GM19324 (cell line): ENCODE results near the gene SLC10A3.

Experiments used
- ATAC-seq: cut with Tn5 transposase; IDR thresholded peaks from one replicate; pipeline ENCODE4 v1.9.1; 2021; ENCODE audit warnings: mild to moderate bottlenecking, moderate library complexity; ENCODE audit not compliant: unreplicated experiment, low FRiP score

SLC10A3 gene

GRCh38 chrX:154467556-154467955 lies 22.9 kb downstream of the SLC10A3 start:
- no peak for ATAC-seq

DNA sequence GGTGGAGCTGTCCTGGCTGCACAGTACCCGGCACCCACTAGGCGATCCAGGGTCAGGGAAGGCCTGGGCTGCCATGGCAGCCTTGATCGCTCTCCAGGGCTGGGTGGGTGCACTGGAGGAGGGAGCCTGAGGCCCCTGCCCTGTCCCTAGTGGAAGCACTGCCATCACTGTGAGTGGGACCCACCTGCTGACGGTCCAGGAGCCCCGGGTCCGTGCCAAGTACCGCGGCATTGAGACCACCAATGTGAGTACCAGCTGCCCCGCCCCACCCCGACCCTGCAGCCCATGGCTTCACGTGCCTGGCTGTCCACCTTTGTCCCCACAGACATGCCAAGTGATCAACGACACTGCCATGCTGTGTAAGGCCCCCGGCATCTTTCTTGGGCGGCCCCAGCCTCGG lies 23.5 kb downstream of the SLC10A3 start:
- ATAC-seq: no peak

DNA sequence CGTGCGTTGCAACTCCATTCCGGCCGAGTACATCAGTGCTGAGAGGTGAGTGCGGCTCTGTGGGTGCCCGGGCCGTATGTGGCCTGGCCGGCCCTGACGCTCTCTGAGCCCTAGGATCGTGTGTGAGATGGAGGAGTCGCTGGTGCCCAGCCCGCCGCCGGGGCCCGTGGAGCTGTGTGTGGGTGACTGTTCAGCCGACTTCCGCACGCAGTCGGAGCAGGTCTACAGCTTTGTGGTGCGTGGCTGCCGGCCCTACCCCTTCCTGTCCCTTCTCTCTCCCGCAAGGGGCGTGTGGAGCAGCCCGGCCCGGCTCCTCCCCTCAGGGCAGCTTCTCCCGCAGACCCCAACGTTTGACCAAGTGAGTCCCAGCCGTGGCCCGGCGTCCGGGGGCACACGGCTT lies 24.4 kb downstream of the SLC10A3 start:
- ATAC-seq: no peak

DNA sequence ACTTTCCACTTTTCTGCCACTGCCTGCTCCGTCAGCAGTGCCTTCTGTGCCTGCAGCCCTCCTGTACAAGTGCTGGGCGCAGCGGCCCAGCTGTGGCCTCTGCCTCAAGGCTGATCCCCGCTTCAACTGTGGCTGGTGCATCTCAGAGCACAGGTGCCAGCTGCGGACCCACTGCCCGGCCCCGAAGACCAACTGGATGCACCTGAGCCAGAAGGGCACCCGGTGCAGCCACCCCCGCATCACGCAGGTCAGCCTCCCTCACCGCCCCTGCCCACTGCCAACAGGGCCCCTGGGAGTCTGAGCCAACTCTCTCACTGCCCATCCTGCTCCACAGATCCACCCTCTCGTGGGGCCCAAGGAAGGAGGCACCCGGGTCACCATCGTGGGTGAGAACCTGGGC lies 24.8 kb downstream of the SLC10A3 start:
- no peak for ATAC-seq

- no peak for ATAC-seq
Measured at GRCh38 chrX:154464806-154465365, 25.5 kb downstream of the SLC10A3 start.

- ATAC-seq: no peak
Measured at GRCh38 chrX:154463611-154464220, 26.7 kb downstream of the SLC10A3 start.

DNA sequence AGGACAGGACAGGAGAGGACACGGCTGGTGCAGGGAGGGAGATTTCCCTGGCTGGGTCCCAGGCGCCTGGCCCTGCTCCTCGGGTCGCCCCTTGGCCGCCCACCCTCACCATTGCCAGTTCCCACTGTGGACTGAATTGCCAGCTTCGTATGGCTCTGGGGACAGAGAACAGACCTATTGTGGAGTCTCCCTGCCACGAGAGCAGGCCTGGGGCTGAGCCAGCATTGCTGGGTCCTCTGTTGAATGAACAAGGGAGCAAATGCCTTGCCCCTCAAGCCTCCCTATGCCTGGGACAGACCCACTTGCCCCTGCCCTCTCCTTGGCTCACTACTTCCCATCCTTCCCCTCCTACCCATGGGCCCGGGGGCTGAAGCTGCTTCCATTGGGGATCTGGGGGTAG lies 28.0 kb downstream of the SLC10A3 start:
- no peak for ATAC-seq

GRCh38 chrX:154460326-154460725 lies 30.1 kb downstream of the SLC10A3 start:
- ATAC-seq: no peak

DNA sequence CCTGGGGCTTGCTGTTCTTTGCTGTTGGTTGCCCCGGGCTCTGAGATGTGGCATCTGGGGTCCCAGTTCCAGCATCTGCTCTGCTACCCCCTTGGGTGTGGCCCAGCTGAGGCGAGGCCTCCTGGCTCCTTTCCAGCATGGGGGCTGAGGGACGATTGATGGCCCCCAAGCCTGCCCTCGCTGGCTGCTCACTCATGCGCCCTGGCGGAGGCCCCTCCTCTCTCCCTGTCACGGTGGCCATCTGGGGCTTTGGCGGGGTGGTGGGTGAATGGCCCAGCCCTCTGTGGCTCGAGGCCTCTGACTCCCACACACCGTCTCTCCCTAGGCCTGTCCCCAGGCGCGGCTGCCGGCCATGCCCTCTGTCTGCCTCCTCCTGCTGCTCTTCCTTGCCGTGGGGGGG lies 30.6 kb downstream of the SLC10A3 start:
- no peak for ATAC-seq

GRCh38 chrX:154458954-154459778 lies 31.3 kb downstream of the SLC10A3 start:
- ATAC-seq: no peak

- peak; percentile 67 for ATAC-seq
Measured at GRCh38 chrX:154458116-154458953, 32.1 kb downstream of the SLC10A3 start, which contains the start of gene PLXNA3. Gene PLXNA3, plus strand, starts transcription at chrX:154458281. Its CDS starts 1,903 bp downstream, at chrX:154460184.

- peak; percentile 50 for ATAC-seq
Measured at GRCh38 chrX:154457491-154458115, 32.8 kb downstream of the SLC10A3 start.

- no peak for ATAC-seq
Measured at GRCh38 chrX:154452823-154453222, 37.6 kb downstream of the SLC10A3 start.

DNA sequence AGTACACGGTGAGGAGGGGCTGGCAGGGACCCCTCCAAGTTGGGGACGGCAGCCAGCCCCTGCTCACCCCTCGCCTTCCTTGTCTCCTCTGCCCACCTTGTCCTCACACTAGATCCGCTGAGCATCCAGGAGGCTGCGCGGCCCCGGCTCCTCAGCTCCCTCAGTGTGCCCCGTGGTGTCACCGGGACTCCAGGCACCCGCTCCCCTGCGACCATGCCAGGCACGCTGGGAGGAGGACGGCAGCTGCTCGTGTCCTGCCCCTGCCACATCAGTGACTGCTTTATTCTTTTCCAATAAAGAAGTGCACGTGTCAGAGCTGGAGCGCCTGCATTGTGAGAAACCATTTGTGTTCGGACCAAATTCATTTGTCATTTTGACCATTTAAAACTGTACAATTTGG lies 40.1 kb downstream of the SLC10A3 start:
- no peak for ATAC-seq

DNA sequence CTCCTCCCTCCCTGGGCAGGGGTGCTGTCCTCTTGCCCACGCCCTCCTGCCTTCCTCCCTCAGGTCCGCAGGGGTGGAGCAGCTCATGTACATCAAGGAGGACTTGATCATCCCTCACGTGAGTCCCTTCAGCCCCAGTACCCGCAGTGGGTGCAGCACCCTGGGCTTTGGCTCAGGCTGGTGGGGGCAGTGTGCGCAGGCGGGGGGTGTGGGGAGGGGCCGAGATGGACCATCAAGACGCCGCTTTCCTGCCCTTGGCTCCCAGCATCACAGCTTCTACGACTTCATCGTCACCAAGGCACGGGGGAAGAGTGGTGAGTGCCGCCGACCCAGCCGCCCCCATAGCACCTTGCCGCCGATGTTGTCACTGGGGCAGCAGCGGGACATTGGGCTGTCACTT lies 40.8 kb downstream of the SLC10A3 start:
- ATAC-seq: no peak

- no peak for ATAC-seq
Measured at GRCh38 chrX:154448484-154448883, 41.9 kb downstream of the SLC10A3 start.

- ATAC-seq: no peak
Measured at GRCh38 chrX:154446430-154446829, 44.0 kb downstream of the SLC10A3 start.

DNA sequence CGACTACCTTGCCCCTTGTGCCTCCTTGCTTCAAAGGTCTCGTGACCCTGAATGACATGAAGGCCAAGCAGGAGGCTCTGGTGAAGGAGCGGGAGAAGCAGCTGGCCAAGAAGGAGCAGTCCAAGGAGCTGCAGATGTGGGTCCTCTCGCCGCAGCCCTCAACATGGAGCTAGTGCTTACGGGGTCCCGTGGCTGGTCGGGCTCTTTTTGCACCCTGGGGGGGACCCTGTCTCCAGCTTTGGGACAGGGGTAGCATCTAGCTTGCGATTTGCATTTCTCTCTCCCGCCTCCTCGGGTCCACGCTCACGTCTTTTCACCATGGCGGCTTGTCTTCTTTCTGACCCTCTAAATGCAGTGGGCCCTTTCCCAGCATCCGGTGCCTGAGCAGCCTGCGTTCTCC lies 44.7 kb downstream of the SLC10A3 start:
- ATAC-seq: no peak

- no peak for ATAC-seq
Measured at GRCh38 chrX:154444755-154445246, 45.6 kb downstream of the SLC10A3 start.
